ENCODE data around the gene IKZF5. TPM values are rescaled to one million over a fixed set of nuclear protein-coding genes. Genes with fewer than 3 reads are reported as not detected.

The IKZF5 gene
- total and polyA plus RNA-seq, 2 experiments from 2014 or later = 6.9 to 10.5 TPM

- TF ChIP-seq POLR2AphosphoS5 (IDR thresholded peaks at IDR 0.05; ENCODE audit: low read depth) (no peak), ZNF331 (CRISPR knock-in tag; IDR thresholded peaks at IDR 0.05; ENCODE audit: low read depth) (no peak)
- TF ChIP-seq, protein P1, sequence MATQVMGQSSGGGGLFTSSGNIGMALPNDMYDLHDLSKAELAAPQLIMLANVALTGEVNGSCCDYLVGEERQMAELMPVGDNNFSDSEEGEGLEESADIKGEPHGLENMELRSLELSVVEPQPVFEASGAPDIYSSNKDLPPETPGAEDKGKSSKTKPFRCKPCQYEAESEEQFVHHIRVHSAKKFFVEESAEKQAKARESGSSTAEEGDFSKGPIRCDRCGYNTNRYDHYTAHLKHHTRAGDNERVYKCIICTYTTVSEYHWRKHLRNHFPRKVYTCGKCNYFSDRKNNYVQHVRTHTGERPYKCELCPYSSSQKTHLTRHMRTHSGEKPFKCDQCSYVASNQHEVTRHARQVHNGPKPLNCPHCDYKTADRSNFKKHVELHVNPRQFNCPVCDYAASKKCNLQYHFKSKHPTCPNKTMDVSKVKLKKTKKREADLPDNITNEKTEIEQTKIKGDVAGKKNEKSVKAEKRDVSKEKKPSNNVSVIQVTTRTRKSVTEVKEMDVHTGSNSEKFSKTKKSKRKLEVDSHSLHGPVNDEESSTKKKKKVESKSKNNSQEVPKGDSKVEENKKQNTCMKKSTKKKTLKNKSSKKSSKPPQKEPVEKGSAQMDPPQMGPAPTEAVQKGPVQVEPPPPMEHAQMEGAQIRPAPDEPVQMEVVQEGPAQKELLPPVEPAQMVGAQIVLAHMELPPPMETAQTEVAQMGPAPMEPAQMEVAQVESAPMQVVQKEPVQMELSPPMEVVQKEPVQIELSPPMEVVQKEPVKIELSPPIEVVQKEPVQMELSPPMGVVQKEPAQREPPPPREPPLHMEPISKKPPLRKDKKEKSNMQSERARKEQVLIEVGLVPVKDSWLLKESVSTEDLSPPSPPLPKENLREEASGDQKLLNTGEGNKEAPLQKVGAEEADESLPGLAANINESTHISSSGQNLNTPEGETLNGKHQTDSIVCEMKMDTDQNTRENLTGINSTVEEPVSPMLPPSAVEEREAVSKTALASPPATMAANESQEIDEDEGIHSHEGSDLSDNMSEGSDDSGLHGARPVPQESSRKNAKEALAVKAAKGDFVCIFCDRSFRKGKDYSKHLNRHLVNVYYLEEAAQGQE (IDR thresholded peaks at IDR 0.05; ENCODE audit: unreplicated experiment) = no peak
- TF ChIP-seq, protein P2, sequence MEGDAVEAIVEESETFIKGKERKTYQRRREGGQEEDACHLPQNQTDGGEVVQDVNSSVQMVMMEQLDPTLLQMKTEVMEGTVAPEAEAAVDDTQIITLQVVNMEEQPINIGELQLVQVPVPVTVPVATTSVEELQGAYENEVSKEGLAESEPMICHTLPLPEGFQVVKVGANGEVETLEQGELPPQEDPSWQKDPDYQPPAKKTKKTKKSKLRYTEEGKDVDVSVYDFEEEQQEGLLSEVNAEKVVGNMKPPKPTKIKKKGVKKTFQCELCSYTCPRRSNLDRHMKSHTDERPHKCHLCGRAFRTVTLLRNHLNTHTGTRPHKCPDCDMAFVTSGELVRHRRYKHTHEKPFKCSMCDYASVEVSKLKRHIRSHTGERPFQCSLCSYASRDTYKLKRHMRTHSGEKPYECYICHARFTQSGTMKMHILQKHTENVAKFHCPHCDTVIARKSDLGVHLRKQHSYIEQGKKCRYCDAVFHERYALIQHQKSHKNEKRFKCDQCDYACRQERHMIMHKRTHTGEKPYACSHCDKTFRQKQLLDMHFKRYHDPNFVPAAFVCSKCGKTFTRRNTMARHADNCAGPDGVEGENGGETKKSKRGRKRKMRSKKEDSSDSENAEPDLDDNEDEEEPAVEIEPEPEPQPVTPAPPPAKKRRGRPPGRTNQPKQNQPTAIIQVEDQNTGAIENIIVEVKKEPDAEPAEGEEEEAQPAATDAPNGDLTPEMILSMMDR (conservative IDR thresholded peaks at IDR 0.05; ENCODE audit: low read depth in 2 of 2) = no peak
- peaks cover 19% of the 10 kb centered on the region for H3K9me3 Mint-ChIP-seq
- H3K4me3 Mint-ChIP-seq = no peak overlapping the region; the same call in 2 of the 3 replicates
- Histone ChIP-seq H3K36me3 (ENCODE audit: insufficient read depth) (no peaks in the 10 kb centered on the region), H3K4me3 (no peak overlapping the region), H3F3A (replicated peaks; ENCODE audit: low read depth) (no peaks in the 10 kb centered on the region), H3K4me1 (ENCODE audit: insufficient read depth) (peaks cover 60% of the 10 kb centered on the region), H3K79me2 (replicated peaks; ENCODE audit: insufficient read depth) (no peaks in the 10 kb centered on the region), H3K9me2 (ENCODE audit: insufficient read depth) (no peaks in the 10 kb centered on the region), H3K27me3 (ENCODE audit: insufficient read depth) (peaks cover 25% of the 10 kb centered on the region), H3K27ac (ENCODE audit: low read depth) (no peak overlapping the region), H2AFZ (no peak overlapping the region), H3K4me2 (0 out of 2 replicates have a peak overlapping the region, but pooled peaks have one; percentile 64), H4K20me1 (replicated peaks; ENCODE audit: insufficient read depth) (no peaks in the 10 kb centered on the region)
- peaks cover 56% of the 10 kb centered on the region for H3K4me1 Mint-ChIP-seq
- H3K27me3 Mint-ChIP-seq (ENCODE audit: insufficient read depth, low read depth, poor library complexity) = peaks cover 31% of the 10 kb centered on the region
- H3K36me3 Mint-ChIP-seq (ENCODE audit: low read depth) = peaks cover 44% of the 10 kb centered on the region
- H3K27ac Mint-ChIP-seq = no peak overlapping the region
- ATAC-seq = no peak
- DNase-seq (ENCODE audit: low spot score) = no peak
These were observed 7.6 kb upstream of the IKZF5 start for GRCh38 chr10:123016228-123016627.

- Mint-ChIP-seq H3K27me3 (ENCODE audit: insufficient read depth, low read depth, poor library complexity) (peaks cover 42% of the 10 kb centered on the region), H3K9me3 (peaks cover 19% of the 10 kb centered on the region), H3K4me3 (no peak overlapping the region), H3K27ac (no peak overlapping the region), H3K4me1 (peaks cover 56% of the 10 kb centered on the region), H3K36me3 (ENCODE audit: low read depth) (peaks cover 47% of the 10 kb centered on the region)
- H3F3A ChIP-seq (replicated peaks; ENCODE audit: low read depth) = no peaks in the 10 kb centered on the region
- no peak overlapping the region for H2AFZ ChIP-seq
- H3K79me2 ChIP-seq (replicated peaks; ENCODE audit: insufficient read depth) = peaks cover 5% of the 10 kb centered on the region; the same call in 1 of the 2 replicates
- H3K27me3 ChIP-seq (ENCODE audit: insufficient read depth) = peaks cover 30% of the 10 kb centered on the region
- DNase-seq (ENCODE audit: low spot score) (no peak), ATAC-seq (no peak)
- H3K9me2 ChIP-seq (ENCODE audit: insufficient read depth) = no peaks in the 10 kb centered on the region
- no peak overlapping the region for H3K4me3 ChIP-seq
- no peak overlapping the region for H3K27ac ChIP-seq (ENCODE audit: low read depth)
- H4K20me1 ChIP-seq (replicated peaks; ENCODE audit: insufficient read depth) = no peaks in the 10 kb centered on the region
- peak overlapping the region; percentile 64 for H3K4me2 ChIP-seq
- H3K4me1 ChIP-seq (ENCODE audit: insufficient read depth) = peaks cover 52% of the 10 kb centered on the region
- H3K36me3 ChIP-seq (ENCODE audit: insufficient read depth) = no peaks in the 10 kb centered on the region
- TF ChIP-seq ZNF462 (CRISPR knock-in tag; IDR thresholded peaks at IDR 0.05) (no peak), POLR2AphosphoS5 (IDR thresholded peaks at IDR 0.05; ENCODE audit: low read depth) (no peak), EZH2phosphoT487 (IDR thresholded peaks at IDR 0.05; ENCODE audit: unreplicated experiment) (no peak), CREB1 (CRISPR knock-in tag; IDR thresholded peaks at IDR 0.05; ENCODE audit: low read depth) (no peak), STAT1 (IDR thresholded peaks at IDR 0.05; ENCODE audit: unreplicated experiment) (no peak)
These were observed 6.2 kb upstream of the IKZF5 start for GRCh38 chr10:123014772-123015171.

All from GM23338 (cell line).